Epithelial cell of alveolus of lung (primary cell): ENCODE results near the gene PLA1A. TPM values are rescaled to one million over a fixed set of nuclear protein-coding genes. Genes with fewer than 3 reads are reported as not detected.

Experiments used
- total RNA-seq: library from RNA; depleted of rRNA; stranded (reverse); fragments of >200 nt; gene quantifications from 2 replicates; pipeline ENCODE4 v1.2.1, GENCODE V29; 2015

PLA1A gene, protein sequence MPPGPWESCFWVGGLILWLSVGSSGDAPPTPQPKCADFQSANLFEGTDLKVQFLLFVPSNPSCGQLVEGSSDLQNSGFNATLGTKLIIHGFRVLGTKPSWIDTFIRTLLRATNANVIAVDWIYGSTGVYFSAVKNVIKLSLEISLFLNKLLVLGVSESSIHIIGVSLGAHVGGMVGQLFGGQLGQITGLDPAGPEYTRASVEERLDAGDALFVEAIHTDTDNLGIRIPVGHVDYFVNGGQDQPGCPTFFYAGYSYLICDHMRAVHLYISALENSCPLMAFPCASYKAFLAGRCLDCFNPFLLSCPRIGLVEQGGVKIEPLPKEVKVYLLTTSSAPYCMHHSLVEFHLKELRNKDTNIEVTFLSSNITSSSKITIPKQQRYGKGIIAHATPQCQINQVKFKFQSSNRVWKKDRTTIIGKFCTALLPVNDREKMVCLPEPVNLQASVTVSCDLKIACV
- total RNA-seq: not detected in 2 replicates

DNA sequence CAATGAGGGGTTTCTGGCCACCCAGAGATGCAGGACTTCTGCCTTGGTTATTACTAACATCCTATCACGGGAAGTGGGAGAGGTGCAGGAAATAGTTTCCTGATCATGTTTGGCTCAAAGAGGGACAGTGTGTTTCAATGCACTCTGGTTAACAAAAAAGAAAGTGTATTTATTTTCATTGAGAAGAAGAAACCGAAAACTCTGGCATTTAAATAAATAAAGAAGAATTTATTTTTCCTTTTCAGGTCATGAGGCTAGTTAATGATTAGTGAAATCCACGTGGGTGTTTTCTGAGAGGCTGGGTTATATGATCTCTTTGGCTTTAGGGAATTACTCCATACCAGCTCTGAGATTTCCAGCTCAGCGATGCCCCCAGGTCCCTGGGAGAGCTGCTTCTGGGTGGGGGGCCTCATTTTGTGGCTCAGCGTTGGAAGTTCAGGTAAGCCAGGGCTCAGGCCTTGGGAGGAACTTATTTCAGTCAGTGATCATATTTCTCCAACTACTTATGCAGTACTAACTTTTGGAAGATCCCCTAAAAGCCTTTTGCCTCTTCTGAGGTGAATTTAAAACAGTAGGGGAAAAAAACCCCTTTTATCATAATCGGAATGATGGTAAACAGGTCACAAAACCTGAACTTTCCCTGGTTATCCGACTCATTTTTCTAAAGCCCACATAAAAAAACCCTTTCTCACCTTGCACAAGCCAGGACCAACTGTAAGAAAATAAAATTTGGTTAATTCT is at the start of gene PLA1A:
TSS of gene PLA1A (plus strand) at position 338 of the 741 bp plus-strand sequence. CDS start at position 367, 29 bp downstream.

DNA sequence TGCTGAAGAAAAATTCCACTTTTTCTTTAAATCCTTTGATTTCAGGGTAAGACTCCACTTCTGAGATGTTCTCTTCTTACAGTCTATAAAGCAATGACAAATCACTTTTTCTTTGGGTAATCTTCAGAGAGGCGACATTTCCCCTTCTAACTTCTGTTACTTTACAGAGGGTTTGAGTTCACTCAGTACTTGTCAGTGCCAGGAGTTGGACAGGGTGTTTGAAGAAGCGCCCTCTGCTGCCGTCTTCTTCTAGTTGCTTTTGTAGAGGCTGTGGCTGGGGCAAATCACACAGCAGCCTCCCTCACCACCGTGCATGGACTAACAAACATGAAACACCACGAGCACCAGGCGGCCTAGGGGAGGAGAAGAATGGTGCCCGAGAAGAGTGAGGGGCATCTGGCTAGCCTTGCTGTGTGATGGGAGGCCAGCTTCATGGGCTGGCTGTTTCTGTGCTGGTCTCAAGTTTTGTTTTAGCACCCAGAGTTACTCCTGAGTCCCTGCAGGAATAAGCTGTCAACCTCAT is 38.2 kb upstream of the PLA1A start, which contains the start of gene CD80:
TSS of gene CD80 (minus strand) at position 174 of the 523 bp plus-strand sequence. CDS start 1,886 bp downstream, outside the sequence.

DNA sequence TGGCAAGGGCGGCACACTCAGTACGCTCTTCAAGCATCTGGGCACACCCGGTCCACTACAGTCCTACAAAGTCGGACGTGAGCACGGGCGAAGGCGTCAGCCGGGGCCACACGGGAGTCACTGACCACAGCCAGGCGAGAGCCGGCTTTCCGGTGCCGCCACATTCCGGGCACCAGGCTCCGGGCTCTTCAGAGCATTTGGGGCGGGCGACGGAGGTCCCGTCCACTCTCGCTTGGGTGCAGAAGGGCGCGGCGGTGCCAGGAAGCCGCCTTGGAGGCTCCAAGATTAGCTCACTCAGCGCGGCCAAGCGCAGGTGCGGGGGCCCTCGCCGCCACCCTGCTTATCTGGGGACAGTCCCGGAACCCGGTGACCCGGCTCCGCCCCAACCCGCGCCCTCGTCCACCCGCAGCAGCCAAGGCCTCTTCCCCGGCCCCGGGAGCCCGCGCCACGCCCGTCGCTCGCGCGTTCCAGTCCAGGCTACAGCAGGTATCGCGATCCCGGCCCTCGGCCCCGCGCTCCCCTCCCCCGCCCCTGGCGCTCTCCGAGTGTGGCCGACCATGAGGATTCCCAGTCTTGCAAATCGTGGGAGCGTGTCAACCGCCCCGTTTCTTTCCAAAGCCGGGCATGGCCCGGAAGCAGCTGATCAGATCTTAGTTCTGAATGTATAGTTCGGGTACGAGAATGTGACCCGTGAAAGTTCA is 18.2 kb upstream of the PLA1A start, which contains the start of gene ADPRH:
TSS of gene ADPRH (plus strand) at position 127 of the 701 bp plus-strand sequence. CDS start 2,678 bp downstream, outside the sequence.

DNA sequence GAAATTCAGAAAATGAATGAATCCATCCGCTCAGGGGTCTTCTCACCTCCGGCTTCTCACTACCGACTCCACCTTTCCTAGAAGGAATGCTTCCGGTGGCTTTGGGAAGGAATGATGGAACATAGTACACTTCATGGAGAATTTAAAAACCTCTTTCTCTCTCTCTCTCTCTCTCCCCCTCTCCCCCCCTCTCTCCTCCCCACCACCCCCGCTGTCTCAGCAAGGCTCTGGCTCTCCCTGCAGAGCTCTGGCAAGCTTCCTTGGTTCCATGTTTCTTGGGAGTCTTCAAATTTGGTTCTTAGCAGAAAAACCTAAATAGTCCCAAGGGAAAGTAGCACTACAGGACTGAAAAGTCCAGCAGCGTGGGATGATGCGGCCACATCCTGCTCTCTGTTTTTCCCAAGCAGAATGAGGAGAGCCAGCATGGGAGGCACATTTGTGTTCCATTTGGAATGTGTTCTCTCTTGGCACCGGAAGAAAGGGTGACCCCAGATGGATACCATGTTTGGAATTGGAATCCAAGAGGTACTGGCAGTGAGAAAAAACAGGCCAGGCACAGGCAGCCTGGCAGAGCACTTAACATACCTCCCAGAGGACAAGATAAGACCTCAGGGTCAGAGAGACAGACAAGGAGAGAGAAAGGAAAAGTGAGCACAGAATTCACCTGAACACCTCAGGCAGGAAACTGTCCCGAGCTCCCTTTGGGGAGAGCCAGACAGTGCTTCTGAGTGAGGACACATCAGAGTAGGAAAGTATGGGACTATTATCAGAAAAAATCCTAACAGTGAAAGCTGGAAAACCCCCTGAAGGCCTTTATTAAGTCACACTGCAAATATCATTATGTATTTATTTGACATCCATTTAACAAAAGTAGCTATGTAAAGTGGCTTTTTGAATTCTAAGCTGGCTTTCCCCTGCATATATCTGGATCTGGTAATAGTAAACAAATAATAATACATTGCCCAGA is 63.1 kb downstream of the PLA1A start, which contains the start of gene POPDC2:
TSS of gene POPDC2 (minus strand) at position 116 of the 967 bp plus-strand sequence. CDS start 166 bp downstream, outside the sequence.

DNA sequence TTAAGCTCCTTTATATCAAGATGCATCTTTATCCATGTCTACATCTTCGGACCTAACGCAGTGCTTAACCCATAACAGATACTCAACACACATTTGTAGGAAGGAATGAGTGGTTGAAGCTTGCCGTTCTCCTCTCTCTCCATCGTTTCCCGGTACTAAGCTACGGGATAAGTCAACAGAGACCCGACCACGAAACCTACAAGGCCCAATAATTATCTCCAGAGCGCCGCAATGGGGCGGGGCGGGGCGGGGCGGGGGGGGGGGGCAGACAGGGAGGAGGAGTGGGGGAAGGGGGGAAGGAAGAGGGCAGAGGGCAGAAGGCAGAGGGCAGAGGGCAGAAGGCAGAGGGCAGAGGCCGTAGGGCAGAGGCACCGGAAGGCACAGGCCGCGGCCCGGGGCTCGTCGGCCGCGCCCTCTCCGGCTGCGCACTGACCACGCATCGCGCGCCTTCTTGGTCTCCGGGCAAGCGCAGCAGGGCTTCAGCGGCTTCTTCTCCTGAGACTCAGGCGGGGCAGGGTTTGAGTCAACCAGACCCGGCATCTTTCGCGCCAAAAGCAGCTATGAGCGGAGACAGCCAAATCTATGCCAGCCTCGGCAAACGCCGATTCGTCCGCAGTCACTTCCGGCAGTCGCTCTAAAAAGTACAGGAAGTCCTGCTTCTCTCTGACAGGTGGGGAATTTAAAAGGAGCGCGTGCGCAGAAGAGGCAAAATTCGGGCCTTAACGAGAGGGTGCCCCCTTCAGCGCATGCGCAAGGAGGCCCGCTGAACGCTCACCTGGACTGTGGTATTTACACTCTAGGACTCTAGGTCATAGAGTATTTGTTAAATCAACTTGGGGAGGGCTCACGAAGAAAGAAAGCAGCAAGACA is 79.3 kb downstream of the PLA1A start, which contains the start of gene COX17:
TSS of gene COX17 (minus strand) at position 636 of the 870 bp plus-strand sequence. CDS start at position 540, 96 bp downstream.

Other genes starting within 250 kb of the PLA1A start
- 31.0 and 64.1 TPM in 2 replicates for gene TMEM39A, start 134.3 kb upstream of the PLA1A start, total RNA-seq
- gene POGLUT1, start 128.9 kb upstream of the PLA1A start, total RNA-seq: 11.9 and 13.4 TPM in 2 replicates
- gene TIMMDC1, start 99.3 kb upstream of the PLA1A start, total RNA-seq: 47.4 and 51.6 TPM in 2 replicates
- not detected in 2 replicates for gene CD80, start 38.3 kb upstream of the PLA1A start, total RNA-seq
- gene ADPRH, start 18.4 kb upstream of the PLA1A start, total RNA-seq: 0.40 and 2.3 TPM in 2 replicates
- 0.13 TPM in 1 of 2 replicates, not detected in the other for gene POPDC2, start 62.7 kb downstream of the PLA1A start, total RNA-seq
- gene COX17, start 79.5 kb downstream of the PLA1A start, total RNA-seq: 7.3 and 23.7 TPM in 2 replicates
- 0.32 and 1.4 TPM in 2 replicates for gene CFAP91, start 105.1 kb downstream of the PLA1A start, total RNA-seq
- not detected in 2 replicates for gene NR1I2, start 184.2 kb downstream of the PLA1A start, total RNA-seq